Activated naive CD8-positive, alpha-beta T cell treated with anti-CD3 and anti-CD28 coated beads, Interleukin-2, amount 10 ng/mL, durations not matched to agents 7 days and 5 days (primary cell): ENCODE measurements around the gene MEGF9. TPM values are rescaled to one million over a fixed set of nuclear protein-coding genes. Genes with fewer than 3 reads are reported as not detected.
A peak's percentile ranks its signal among the peaks of the same experiment; 100 is the strongest.

Source experiments
- ATAC-seq: fragments of 150-1000 bp; cut with Tn5 transposase; one replicate; pipeline ENCODE4 v1.10.0; 2021; ENCODE audit warnings: low read depth, moderate library complexity
- POLR2A ChIA-PET: fragments of 350-600 bp; sonication (Branson Sonifier 250); formaldehyde crosslinking; loops from one replicate; lab custom pipeline; 2021; ENCODE audit warnings: antibody characterized with exemption; lab: Charles Lee
- DNase-seq: peaks from one replicate; pipeline ENCODE4 v3.0.0; 2021
- H3K27ac Mint-ChIP-seq: one replicate; pipeline ENCODE4 v1.8.0; 2022; ENCODE audit warnings: mild to moderate bottlenecking, mixed read lengths
- H3K27me3 Mint-ChIP-seq: one replicate; pipeline ENCODE4 v1.8.0; 2022; ENCODE audit warnings: mild to moderate bottlenecking, moderate library complexity, mixed read lengths
- H3K36me3 Mint-ChIP-seq: one replicate; pipeline ENCODE4 v1.8.0; 2021; ENCODE audit warnings: mild to moderate bottlenecking, mixed read lengths
- H3K4me1 Mint-ChIP-seq: one replicate; pipeline ENCODE4 v1.8.0; 2021; ENCODE audit warnings: mixed read lengths
- H3K4me3 Mint-ChIP-seq: one replicate; pipeline ENCODE4 v1.8.0; 2022; ENCODE audit warnings: mild to moderate bottlenecking, moderate library complexity, mixed read lengths
- H3K9me3 Mint-ChIP-seq: one replicate; pipeline ENCODE4 v1.8.0; 2021; ENCODE audit warnings: mixed read lengths
- total RNA-seq, 2 experiments: library from RNA; stranded (reverse); gene quantifications; one replicate each; pipeline ENCODE4 v1.2.3, GENCODE V29; 2021

Gene MEGF9
- total RNA-seq, 2 experiments from 2014 or later = 10.3 to 11.0 TPM

- POLR2A ChIA-PET = interaction anchor here (0.6 kb wide), 1 partner anchor 131 kb away, joined by 6 read pairs; no protein-coding TSS in a partner anchor
- peaks cover 16% of the 10 kb centered on the region for H3K36me3 Mint-ChIP-seq
- H3K27me3 Mint-ChIP-seq = no peaks in the 10 kb centered on the region
- peaks cover 3% of the 10 kb centered on the region for H3K9me3 Mint-ChIP-seq
- peak overlapping the region; percentile 94 for H3K27ac Mint-ChIP-seq
- ATAC-seq = peak; percentile 44
- H3K4me3 Mint-ChIP-seq = peak overlapping the region; percentile 97
- DNase-seq = no peak
- peaks cover 33% of the 10 kb centered on the region for H3K4me1 Mint-ChIP-seq
These were observed 134.9 kb downstream of the MEGF9 start for GRCh38 chr9:120579139-120580050.

GRCh38 chr9:120574473-120574872 lies 139.8 kb downstream of the MEGF9 start:
- Mint-ChIP-seq H3K4me3 (no peak overlapping the region), H3K27me3 (no peaks in the 10 kb centered on the region), H3K9me3 (no peaks in the 10 kb centered on the region), H3K27ac (no peak overlapping the region), H3K36me3 (peaks cover 26% of the 10 kb centered on the region), H3K4me1 (peaks cover 27% of the 10 kb centered on the region)
- POLR2A ChIA-PET = no interaction called here
- ATAC-seq = no peak
- no peak for DNase-seq

GRCh38 chr9:120572472-120572871 lies 141.8 kb downstream of the MEGF9 start:
- peaks cover 14% of the 10 kb centered on the region for H3K4me1 Mint-ChIP-seq
- DNase-seq (no peak), ATAC-seq (no peak)
- peaks cover 33% of the 10 kb centered on the region for H3K36me3 Mint-ChIP-seq
- H3K4me3 Mint-ChIP-seq = no peak overlapping the region
- no peaks in the 10 kb centered on the region for H3K9me3 Mint-ChIP-seq
- H3K27me3 Mint-ChIP-seq = no peaks in the 10 kb centered on the region
- POLR2A ChIA-PET = no interaction called here
- H3K27ac Mint-ChIP-seq = no peak overlapping the region

- POLR2A ChIA-PET = no interaction called here
- Mint-ChIP-seq H3K4me3 (no peak overlapping the region), H3K4me1 (peaks cover 11% of the 10 kb centered on the region), H3K27ac (no peak overlapping the region), H3K9me3 (no peaks in the 10 kb centered on the region), H3K36me3 (peaks cover 34% of the 10 kb centered on the region), H3K27me3 (no peaks in the 10 kb centered on the region)
- ATAC-seq (no peak), DNase-seq (no peak)
These were observed 142.6 kb downstream of the MEGF9 start for GRCh38 chr9:120571443-120572257.

- no peaks in the 10 kb centered on the region for H3K27me3 Mint-ChIP-seq
- DNase-seq (no peak), ATAC-seq (no peak)
- POLR2A ChIA-PET = no interaction called here
- no peaks in the 10 kb centered on the region for H3K9me3 Mint-ChIP-seq
- no peak overlapping the region for H3K4me3 Mint-ChIP-seq
- peaks cover 31% of the 10 kb centered on the region for H3K36me3 Mint-ChIP-seq
- peaks cover 5% of the 10 kb centered on the region for H3K4me1 Mint-ChIP-seq
- H3K27ac Mint-ChIP-seq = no peak overlapping the region
These were observed 144.0 kb downstream of the MEGF9 start for GRCh38 chr9:120570296-120570695.

GRCh38 chr9:120569556-120569955 lies 144.7 kb downstream of the MEGF9 start:
- no peaks in the 10 kb centered on the region for H3K9me3 Mint-ChIP-seq
- H3K27me3 Mint-ChIP-seq = no peaks in the 10 kb centered on the region
- peaks cover 34% of the 10 kb centered on the region for H3K36me3 Mint-ChIP-seq
- H3K27ac Mint-ChIP-seq = no peak overlapping the region
- H3K4me3 Mint-ChIP-seq = no peak overlapping the region
- peaks cover 5% of the 10 kb centered on the region for H3K4me1 Mint-ChIP-seq
- ATAC-seq = no peak
- POLR2A ChIA-PET = no interaction called here
- DNase-seq = no peak

GRCh38 chr9:120568816-120569215 lies 145.5 kb downstream of the MEGF9 start:
- no peak for DNase-seq
- POLR2A ChIA-PET = no interaction called here
- no peaks in the 10 kb centered on the region for H3K27me3 Mint-ChIP-seq
- H3K4me3 Mint-ChIP-seq = no peak overlapping the region
- no peak overlapping the region for H3K27ac Mint-ChIP-seq
- H3K36me3 Mint-ChIP-seq = peaks cover 32% of the 10 kb centered on the region
- H3K9me3 Mint-ChIP-seq = no peaks in the 10 kb centered on the region
- peaks cover under 1% of the 10 kb centered on the region for H3K4me1 Mint-ChIP-seq
- no peak for ATAC-seq

GRCh38 chr9:120567874-120568273 lies 146.4 kb downstream of the MEGF9 start:
- Mint-ChIP-seq H3K4me1 (no peaks in the 10 kb centered on the region), H3K4me3 (no peak overlapping the region), H3K27ac (no peak overlapping the region), H3K36me3 (peaks cover 39% of the 10 kb centered on the region), H3K9me3 (no peaks in the 10 kb centered on the region), H3K27me3 (no peaks in the 10 kb centered on the region)
- no peak for DNase-seq
- ATAC-seq = no peak
- POLR2A ChIA-PET = no interaction called here

GRCh38 chr9:120567081-120567480 lies 147.2 kb downstream of the MEGF9 start:
- POLR2A ChIA-PET = no interaction called here
- H3K36me3 Mint-ChIP-seq = peaks cover 45% of the 10 kb centered on the region
- no peaks in the 10 kb centered on the region for H3K4me1 Mint-ChIP-seq
- no peak overlapping the region for H3K4me3 Mint-ChIP-seq
- ATAC-seq (no peak), DNase-seq (no peak)
- H3K27ac Mint-ChIP-seq = no peak overlapping the region
- no peaks in the 10 kb centered on the region for H3K9me3 Mint-ChIP-seq
- no peaks in the 10 kb centered on the region for H3K27me3 Mint-ChIP-seq

GRCh38 chr9:120564589-120564988 lies 149.7 kb downstream of the MEGF9 start:
- no peak for ATAC-seq
- Mint-ChIP-seq H3K27me3 (no peaks in the 10 kb centered on the region), H3K4me3 (no peak overlapping the region), H3K4me1 (no peaks in the 10 kb centered on the region), H3K36me3 (peaks cover 44% of the 10 kb centered on the region), H3K27ac (no peak overlapping the region), H3K9me3 (no peaks in the 10 kb centered on the region)
- DNase-seq = no peak
- POLR2A ChIA-PET = no interaction called here

- Mint-ChIP-seq H3K27me3 (no peaks in the 10 kb centered on the region), H3K4me3 (no peak overlapping the region), H3K27ac (no peak overlapping the region), H3K36me3 (peaks cover 39% of the 10 kb centered on the region), H3K4me1 (peaks cover 2% of the 10 kb centered on the region), H3K9me3 (no peaks in the 10 kb centered on the region)
- POLR2A ChIA-PET = no interaction called here
- no peak for ATAC-seq
- DNase-seq = no peak
These were observed 151.3 kb downstream of the MEGF9 start for GRCh38 chr9:120562861-120563443.

GRCh38 chr9:120561709-120562108 lies 152.6 kb downstream of the MEGF9 start:
- Mint-ChIP-seq H3K4me1 (peaks cover 2% of the 10 kb centered on the region), H3K27ac (no peak overlapping the region), H3K36me3 (peaks cover 40% of the 10 kb centered on the region), H3K27me3 (no peaks in the 10 kb centered on the region), H3K4me3 (no peak overlapping the region), H3K9me3 (no peaks in the 10 kb centered on the region)
- ATAC-seq = no peak
- POLR2A ChIA-PET = no interaction called here
- no peak for DNase-seq

GRCh38 chr9:120559546-120559945 lies 154.7 kb downstream of the MEGF9 start:
- POLR2A ChIA-PET = no interaction called here

More at GRCh38 chr9:120559546-120559945, 154.7 kb downstream of the MEGF9 start:
- Mint-ChIP-seq H3K27ac (no peak overlapping the region), H3K36me3 (peaks cover 45% of the 10 kb centered on the region), H3K27me3 (no peaks in the 10 kb centered on the region), H3K4me3 (no peak overlapping the region), H3K9me3 (no peaks in the 10 kb centered on the region), H3K4me1 (peaks cover 2% of the 10 kb centered on the region)
- DNase-seq (no peak), ATAC-seq (no peak)
